Stimulated activated CD8-positive, alpha-beta memory T cell treated with anti-CD3 and anti-CD28 coated beads, Interleukin-4, amount 100 ng/mL, for 4 hours (primary cell): Measurements from ENCODE around the gene SMCO1.
"Not testable (repeated sequence)": the region's sequence is repeated elsewhere in the genome, so short reads cannot be mapped to it uniquely, and the experiment has no call there.

Experiments
- DNase-seq, 2 donors: peaks; one replicate each; pipeline ENCODE4 v3.0.0-alpha.2; 2020; ENCODE audit warnings: low read depth in 2 of 2, low spot score in 1 of 2

Gene SMCO1

GRCh38 chr3:196514913-196515621, at the start of gene SMCO1:
Gene SMCO1, minus strand, starts transcription at chr3:196515346. Its CDS starts 137 bp downstream, at chr3:196515209.
- DNase-seq: no peak

DNA sequence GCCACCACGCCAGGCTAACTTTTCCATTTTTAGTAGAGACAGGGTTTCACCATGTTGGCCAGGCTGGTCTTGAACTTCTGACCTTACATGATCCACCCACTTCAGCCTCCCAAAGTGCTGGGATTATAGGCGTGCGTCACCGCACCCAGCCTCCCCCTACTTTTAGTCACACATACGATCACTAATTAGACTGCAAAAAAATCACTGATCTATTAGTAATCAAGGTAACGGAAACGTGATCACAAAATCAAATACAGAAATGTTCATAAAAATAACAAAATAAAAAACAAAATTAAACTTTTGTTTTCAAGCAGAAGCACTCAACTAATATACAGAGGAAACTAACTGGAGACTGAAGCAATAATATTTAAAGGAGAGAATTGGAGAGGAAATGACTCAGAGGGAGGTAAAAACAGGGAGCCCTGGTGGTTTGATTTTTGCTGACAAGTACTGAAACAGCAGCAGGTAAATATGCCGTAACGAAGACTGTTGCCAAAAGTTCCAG, 48.6 kb upstream of the SMCO1 start:
- DNase-seq: no peak

DNA sequence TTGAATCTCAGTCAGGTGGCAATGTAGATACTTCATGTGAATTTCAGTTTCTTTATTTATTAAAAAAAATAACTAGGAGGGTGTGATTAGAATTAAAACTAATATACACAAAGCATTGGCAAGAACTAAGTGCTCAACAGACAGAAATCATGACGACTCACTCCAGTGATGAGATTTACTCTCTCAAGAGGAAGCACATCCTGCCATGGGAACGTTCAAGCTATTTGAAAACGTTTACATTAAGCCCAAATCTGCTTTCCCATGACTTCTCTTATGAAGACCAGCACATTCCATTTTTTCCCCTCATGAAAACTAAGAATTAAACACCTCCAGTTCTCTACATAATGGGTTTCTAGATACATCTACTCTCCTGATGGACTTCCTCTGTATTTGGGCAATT, 44.7 kb upstream of the SMCO1 start:
- no peak for DNase-seq

- no peak for DNase-seq
These were observed 43.3 kb upstream of the SMCO1 start for GRCh38 chr3:196558476-196558875.

GRCh38 chr3:196557236-196557635, 42.1 kb upstream of the SMCO1 start:
- no peak for DNase-seq

GRCh38 chr3:196555295-196555694, 40.1 kb upstream of the SMCO1 start:
- no peak for DNase-seq

- no peak for DNase-seq
These were observed 39.1 kb upstream of the SMCO1 start for GRCh38 chr3:196554205-196554604.

DNA sequence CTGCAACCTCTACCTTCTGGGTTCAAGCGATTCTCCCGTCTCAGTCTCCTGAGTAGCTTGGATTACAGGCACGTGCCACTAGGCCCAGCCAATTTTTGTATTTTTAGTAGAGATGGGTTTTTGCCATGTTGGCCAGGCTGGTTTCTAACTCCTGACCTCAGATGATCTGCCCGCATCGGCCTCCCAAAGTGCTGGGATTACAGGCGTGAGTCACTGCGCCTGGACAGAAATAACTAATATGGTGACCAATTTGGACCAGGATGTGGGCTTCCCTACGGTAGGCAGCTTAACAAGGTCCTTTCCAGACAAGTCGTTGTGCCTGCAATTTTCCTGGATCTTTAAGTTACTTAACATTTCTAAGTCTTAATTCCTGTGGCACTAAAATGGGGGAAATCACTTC, 38.4 kb upstream of the SMCO1 start:
- DNase-seq: no peak

DNA sequence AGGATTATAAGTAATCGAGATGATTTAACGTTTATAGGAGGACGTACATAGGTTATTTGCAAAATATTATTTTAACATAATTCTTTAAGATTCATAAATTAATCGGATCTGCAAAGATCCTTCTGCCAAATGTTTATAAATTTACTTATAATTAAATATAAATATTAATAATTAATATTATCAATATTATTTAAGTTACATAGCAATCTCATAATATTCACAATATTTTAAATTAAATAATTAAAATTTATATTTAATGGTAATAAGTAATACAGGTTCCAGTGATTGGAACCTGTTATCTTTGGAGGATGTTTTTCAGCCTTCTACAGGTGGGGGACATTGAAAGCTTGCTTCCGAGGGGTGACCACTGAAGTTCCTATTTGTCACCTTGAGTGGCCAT, 37.1 kb upstream of the SMCO1 start:
- no peak for DNase-seq

DNA sequence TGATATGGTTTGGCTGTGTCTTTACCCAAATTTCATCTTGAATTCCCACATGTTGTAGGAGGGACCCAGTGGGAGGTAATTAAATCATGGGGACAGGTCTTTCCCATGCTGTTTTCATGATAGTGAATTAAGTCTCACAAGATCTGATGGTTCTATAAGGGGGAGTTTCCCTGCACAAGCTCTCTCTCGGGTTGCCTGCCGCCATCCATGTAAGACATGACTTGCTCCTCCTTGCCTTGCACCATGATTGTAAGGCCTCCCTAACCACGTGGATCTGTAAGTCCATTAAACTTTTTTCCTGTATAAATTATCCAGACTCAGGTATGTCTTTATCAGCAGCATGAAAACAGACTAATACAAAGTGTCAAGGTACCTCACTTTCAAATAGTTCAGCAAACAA, 35.0 kb upstream of the SMCO1 start:
- DNase-seq: not testable (repeated sequence)

DNA sequence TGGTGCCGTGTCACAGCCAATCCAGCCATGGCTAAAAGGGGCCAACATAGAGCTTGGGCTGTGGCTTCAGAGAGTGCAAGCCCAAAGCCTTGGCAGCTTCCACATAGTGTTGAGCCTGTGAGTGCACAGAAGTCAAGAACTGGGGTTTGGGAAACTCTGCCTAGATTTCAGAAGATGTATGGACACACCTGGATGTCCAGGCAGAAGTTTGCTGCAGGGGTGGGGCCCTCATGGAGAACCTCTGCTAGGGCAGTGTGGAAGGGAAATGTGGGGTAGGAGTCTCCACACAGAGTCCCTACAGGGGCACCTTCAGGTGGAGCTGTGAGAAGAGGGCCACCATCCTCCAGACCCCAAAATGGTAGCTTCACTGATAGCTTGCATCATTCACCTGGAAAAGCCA, 34.2 kb upstream of the SMCO1 start:
- DNase-seq: not testable (repeated sequence)

DNA sequence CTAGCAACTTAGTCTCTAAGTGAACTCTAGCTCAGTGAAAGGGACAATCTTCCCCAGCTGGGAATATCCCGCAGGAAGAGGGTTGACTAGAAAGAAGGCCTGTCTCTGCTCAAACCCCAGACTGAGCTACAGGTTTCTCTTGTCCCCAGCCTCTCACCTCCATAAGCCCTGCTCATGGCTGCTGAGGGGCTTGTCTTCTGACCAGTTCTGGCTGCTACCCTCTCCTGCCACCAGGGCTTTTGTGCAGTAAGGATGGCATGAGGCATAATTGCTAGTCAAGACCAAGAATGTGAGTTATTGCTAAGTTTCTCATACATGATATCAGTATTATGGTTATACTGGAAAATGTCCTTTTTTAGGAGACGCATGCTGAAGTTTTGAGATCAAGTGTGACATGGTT, 31.9 kb upstream of the SMCO1 start:
- no peak for DNase-seq

DNA sequence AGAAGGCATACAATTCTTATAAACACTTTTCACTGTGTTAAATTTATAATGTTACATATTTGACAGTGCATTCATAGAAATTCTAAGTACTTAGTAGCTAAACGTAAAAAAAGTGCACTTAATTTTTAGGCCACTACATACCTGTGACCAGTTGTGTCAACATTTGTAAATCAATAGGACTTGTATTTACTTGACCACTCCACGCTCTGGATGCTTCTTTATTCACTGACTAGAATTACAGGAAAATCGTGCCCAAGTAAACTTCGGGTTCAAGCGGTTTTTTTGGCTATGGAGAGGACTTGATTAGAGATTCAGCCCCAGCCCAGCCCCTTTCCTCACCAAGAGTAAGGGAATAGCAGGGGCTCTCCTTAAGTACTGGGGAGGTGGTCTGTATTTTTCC, 31.4 kb upstream of the SMCO1 start:
- DNase-seq: no peak

DNA sequence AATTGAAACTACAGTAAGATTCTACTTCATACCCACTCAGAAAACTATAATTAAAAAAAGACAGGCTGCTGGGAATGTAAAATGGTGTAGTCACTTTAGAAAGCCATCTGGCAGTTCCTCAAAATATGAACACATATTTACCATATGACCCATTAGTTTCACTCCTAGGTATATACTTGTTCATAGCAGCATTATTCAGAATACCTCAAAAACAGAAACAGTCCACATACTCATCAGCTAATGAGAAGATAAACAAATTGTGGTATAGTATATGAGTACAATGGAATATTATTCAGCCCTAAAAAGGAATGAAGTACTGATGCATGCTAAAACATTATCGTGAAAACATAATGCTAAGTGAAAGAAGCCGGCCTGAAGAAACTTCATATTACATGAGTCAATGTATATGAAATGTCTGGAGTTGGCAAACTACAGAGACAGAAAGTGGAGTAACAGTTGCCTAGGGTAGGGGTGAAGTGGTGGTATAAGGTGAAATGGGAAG, 29.4 kb upstream of the SMCO1 start:
- DNase-seq: no peak

DNA sequence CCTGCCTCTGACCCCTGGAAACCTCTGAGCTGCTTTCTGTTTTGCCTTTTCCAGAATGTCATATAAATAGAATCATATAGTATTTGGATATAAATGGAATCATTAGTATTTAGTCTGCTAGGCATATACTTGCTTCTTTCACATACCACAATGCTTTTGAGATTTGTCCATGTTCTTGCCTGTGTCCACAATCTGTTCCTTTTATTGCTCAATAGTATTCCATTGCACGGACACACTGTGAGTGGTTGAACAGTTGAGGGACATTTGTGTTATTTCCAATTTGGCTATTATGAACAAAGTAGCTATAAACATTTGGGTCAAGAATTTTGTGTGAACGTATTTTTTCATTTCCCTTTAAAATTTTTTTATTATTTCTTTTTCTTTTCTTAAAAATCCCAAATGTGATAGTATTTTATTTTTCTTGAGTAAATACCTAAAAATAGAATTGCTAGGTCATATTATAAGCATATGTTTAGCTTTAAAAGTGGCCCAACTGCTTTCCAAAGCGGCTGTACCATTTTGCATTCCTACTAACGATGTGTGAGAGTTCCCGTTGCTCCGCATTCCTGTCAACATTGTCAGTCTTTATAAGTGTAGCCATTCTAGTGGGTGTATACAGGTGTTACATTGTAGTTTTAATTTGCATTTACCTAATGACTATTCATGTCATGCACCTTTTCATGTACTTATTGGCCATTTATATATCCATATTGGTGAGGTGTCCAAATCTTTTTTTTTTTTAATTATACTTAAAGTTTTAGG, 26.7 kb upstream of the SMCO1 start:
- no peak for DNase-seq

- peak; percentile 21 to 43 for DNase-seq
These were observed 22.3 kb upstream of the SMCO1 start for GRCh38 chr3:196537319-196537984.

GRCh38 chr3:196533260-196533681, 18.1 kb upstream of the SMCO1 start:
- DNase-seq: no peak

- DNase-seq: no peak
These were observed 16.3 kb upstream of the SMCO1 start for GRCh38 chr3:196531418-196531817.

DNA sequence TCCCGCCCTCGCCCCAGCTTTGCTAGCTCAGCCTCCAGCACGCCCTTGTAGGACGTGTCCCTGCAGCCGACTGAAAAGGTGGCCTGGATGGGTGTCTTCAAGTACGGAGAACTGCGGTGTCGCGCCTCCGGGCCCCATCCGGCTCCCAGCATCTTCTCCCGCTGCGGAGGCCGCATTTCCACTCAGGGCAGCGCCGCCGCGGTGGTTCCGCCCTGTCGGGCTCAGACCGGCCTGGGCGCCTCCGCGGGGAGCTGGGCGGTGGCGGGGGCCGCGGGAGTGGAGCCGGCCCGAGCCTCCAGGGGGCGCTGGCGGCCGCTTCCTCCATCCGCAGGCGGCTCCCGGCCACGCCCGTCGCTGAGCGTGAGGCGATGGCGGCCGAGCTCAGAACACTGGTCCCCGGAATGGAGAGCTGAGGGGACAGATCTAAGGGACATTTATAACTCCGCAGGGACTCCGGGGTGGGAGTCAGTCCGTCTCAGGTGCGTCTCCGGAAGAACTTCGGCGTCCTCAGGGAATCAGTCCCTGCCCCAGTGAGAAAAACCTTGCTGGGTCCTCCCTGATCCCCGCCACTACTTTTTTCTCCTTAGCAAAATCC, 13.6 kb upstream of the SMCO1 start:
- peak; percentile 49 to 57 for DNase-seq

DNA sequence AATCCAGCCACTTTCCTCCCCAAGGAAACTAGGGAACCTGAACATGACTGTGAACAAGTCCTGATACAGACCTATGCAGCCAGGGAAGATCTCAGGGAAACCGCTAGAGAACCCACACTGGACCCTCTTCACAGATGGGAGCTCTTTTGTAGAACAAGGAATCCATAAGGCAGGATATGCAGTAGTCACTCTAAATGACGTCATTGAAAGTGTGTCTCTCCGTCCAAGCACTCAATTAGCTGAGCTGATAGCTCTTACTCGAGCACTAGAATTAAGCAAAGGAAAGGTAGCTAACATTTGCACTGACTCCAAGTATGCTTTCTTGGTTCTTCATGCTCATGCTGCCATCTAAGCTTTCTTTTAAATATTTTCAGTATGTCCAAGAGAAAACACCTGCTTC, 10.0 kb upstream of the SMCO1 start:
- DNase-seq: no peak

GRCh38 chr3:196524527-196524926, 9.4 kb upstream of the SMCO1 start:
- no peak for DNase-seq
